ENCODE results near the gene TNK1. TPM values are rescaled to one million over a fixed set of nuclear protein-coding genes. Genes with fewer than 3 reads are reported as not detected.
"Not testable (repeated sequence)": the region's sequence is repeated elsewhere in the genome, so short reads cannot be mapped to it uniquely, and the experiment has no call there.

TNK1 gene
- total RNA-seq, 1 donor from 2014 or later = 0.22 TPM

DNA sequence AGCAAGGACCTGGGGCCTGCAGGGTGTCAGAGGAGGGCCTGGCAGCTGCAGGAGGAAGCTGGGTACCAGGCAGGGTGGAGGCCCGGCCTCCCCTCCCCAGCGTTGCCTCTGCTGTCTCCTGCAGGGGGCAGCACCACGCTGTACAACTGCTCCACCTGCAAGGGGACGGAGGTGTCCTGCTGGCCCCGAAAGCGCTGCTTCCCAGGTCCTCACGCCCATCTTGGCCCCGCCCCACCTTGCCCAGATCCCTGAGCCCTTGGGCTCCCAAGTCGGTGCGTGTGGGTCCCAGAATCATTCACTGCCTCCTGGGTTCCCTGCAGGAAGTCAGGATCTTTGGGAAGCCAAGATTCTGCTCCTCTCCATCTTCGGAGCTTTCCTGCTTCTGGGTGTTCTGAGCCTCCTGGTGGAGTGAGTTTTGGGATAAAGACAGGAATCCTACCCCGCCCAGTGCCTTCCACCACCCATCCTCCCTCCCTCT is 24.8 kb upstream of the TNK1 start:
- Mint-ChIP-seq H3K4me1 (ENCODE audit: low read depth) (peaks cover 32% of the 10 kb centered on the region), H3K27ac (ENCODE audit: unreplicated experiment) (no peak overlapping the region), H3K9me3 (ENCODE audit: low read depth) (no peaks in the 10 kb centered on the region), H3K4me3 (ENCODE audit: unreplicated experiment) (no peak overlapping the region), H3K27me3 (ENCODE audit: low read depth) (no peaks in the 10 kb centered on the region), H3K36me3 (ENCODE audit: low read depth) (no peaks in the 10 kb centered on the region)
- TF ChIP-seq, protein P1, sequence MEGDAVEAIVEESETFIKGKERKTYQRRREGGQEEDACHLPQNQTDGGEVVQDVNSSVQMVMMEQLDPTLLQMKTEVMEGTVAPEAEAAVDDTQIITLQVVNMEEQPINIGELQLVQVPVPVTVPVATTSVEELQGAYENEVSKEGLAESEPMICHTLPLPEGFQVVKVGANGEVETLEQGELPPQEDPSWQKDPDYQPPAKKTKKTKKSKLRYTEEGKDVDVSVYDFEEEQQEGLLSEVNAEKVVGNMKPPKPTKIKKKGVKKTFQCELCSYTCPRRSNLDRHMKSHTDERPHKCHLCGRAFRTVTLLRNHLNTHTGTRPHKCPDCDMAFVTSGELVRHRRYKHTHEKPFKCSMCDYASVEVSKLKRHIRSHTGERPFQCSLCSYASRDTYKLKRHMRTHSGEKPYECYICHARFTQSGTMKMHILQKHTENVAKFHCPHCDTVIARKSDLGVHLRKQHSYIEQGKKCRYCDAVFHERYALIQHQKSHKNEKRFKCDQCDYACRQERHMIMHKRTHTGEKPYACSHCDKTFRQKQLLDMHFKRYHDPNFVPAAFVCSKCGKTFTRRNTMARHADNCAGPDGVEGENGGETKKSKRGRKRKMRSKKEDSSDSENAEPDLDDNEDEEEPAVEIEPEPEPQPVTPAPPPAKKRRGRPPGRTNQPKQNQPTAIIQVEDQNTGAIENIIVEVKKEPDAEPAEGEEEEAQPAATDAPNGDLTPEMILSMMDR (IDR thresholded peaks at IDR 0.05) = peak; percentile 88
- DNase-seq (ENCODE audit: low spot score) = no peak

DNA sequence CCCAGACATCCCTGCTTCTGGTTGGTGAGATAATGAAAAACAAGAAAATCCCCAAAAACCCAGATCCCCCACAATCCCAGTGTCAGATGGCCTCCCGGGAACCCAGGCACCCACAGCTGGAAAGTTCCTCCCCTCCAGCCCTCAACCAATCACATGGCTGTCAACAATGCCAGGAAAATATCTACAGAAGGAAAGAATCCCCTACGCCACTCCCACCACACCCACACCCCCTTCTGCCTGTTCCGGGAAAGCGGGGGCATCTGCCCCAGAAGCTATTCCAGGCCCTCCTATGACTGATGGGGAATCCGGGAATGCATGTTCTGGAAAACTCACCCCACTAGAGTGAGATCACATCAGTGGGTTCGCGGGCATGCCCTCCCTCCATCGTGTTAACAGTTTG is 24.1 kb upstream of the TNK1 start:
- no peaks in the 10 kb centered on the region for H3K27me3 Mint-ChIP-seq (ENCODE audit: low read depth)
- no peaks in the 10 kb centered on the region for H3K9me3 Mint-ChIP-seq (ENCODE audit: low read depth)
- H3K4me3 Mint-ChIP-seq (ENCODE audit: unreplicated experiment) = no peak overlapping the region
- DNase-seq (ENCODE audit: low spot score) = no peak
- TF ChIP-seq, protein P1 (IDR thresholded peaks at IDR 0.05) = no peak
- H3K27ac Mint-ChIP-seq (ENCODE audit: unreplicated experiment) = no peak overlapping the region
- no peaks in the 10 kb centered on the region for H3K36me3 Mint-ChIP-seq (ENCODE audit: low read depth)
- peaks cover 32% of the 10 kb centered on the region for H3K4me1 Mint-ChIP-seq (ENCODE audit: low read depth)

DNA sequence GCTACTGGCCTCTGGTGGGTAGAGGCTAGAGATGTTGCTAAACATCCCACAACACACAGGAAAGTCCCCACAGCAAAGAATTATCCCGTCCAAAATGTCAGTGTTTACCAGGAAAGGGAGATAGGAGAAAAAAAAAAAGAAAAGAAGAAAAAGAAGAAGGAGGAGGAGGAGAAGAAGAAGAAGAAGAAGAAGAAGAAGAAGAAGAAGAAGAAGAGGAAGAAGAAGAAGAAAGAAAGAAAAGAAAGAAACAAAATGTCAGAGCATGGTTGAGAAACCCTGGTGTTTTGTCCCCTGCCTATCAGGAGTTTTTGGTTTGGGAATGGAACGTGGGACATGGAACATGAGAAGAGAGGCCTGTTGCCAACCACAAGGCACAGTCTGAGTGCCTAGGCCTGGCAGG is 23.5 kb upstream of the TNK1 start:
- H3K4me1 Mint-ChIP-seq (ENCODE audit: low read depth) = peaks cover 30% of the 10 kb centered on the region
- H3K27me3 Mint-ChIP-seq (ENCODE audit: low read depth) = no peaks in the 10 kb centered on the region
- DNase-seq (ENCODE audit: low spot score) = no peak
- no peak overlapping the region for H3K4me3 Mint-ChIP-seq (ENCODE audit: unreplicated experiment)
- no peaks in the 10 kb centered on the region for H3K9me3 Mint-ChIP-seq (ENCODE audit: low read depth)
- TF ChIP-seq, protein P1 (IDR thresholded peaks at IDR 0.05) = no peak
- no peaks in the 10 kb centered on the region for H3K36me3 Mint-ChIP-seq (ENCODE audit: low read depth)
- H3K27ac Mint-ChIP-seq (ENCODE audit: unreplicated experiment) = no peak overlapping the region

DNA sequence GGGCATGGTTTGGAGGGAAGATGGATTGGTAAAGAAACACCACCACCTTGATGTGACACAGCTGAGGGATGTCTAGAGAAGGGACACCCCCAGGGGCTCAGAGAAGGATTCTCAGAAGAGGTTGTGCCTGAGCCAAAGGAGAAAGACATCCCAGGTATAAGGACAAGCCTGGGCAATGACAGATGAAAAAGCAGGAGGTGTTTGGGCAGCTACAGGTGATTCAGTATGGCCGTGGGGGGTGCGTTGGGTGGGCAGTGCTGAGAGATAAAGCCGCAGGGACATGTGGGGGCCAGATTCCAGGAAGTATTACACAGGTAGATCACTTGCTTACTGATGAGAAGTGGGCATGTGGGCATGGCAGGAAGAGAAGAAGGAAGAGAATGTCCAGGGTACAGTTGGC is 19.0 kb upstream of the TNK1 start:
- Mint-ChIP-seq H3K9me3 (ENCODE audit: low read depth) (no peaks in the 10 kb centered on the region), H3K4me3 (ENCODE audit: unreplicated experiment) (no peak overlapping the region)

DNA sequence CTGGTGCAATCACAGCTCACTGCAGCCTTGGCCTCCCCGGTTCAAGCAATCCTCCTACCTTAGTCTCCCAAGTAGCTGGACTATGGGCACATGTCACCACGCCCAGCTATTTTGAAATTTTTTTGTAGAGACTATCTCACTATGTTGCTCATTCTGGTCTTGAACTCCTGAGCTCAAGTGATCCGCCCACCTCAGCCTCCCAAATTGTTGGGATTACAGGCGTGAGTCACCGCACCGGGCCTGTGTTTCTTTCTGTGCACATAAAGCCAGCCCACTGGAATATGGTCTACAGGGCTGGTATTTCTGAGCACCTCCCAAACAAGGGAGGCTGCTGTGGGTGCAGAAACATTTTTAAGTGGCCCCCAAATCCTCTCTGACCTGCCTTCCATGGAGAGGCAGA is 17.6 kb upstream of the TNK1 start:
- Mint-ChIP-seq H3K27ac (ENCODE audit: unreplicated experiment) (no peak overlapping the region), H3K4me1 (ENCODE audit: low read depth) (no peaks in the 10 kb centered on the region), H3K9me3 (ENCODE audit: low read depth) (no peaks in the 10 kb centered on the region), H3K27me3 (ENCODE audit: low read depth) (no peaks in the 10 kb centered on the region), H3K4me3 (ENCODE audit: unreplicated experiment) (no peak overlapping the region), H3K36me3 (ENCODE audit: low read depth) (peaks cover 2% of the 10 kb centered on the region)
- TF ChIP-seq, protein P1 (IDR thresholded peaks at IDR 0.05) = no peak
- DNase-seq (ENCODE audit: low spot score) = no peak

More for the DNA sequence above, 19.0 kb upstream of the TNK1 start:
- Mint-ChIP-seq H3K36me3 (ENCODE audit: low read depth) (no peaks in the 10 kb centered on the region), H3K27me3 (ENCODE audit: low read depth) (no peaks in the 10 kb centered on the region), H3K27ac (ENCODE audit: unreplicated experiment) (no peak overlapping the region), H3K4me1 (ENCODE audit: low read depth) (no peaks in the 10 kb centered on the region)
- TF ChIP-seq, protein P1 (IDR thresholded peaks at IDR 0.05) = no peak
- no peak for DNase-seq (ENCODE audit: low spot score)

DNA sequence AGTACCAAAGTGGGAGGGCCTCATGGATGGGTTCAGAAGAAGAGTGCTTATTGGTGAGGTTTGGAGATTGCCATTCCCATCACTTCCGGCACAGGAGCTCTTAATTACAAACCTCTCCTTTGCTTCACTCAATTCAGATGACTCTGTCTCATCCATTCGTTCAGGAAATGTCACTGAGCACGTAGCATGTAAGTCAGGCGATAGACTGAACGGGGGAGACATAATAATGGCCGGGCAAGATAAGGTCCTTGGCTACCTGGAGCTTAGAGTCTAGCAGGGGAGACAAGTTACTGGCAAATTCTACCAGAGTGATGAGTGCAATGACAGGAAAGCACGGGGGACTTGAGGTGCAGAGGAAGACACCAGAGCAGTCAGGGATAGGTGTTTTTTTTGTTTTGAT is 14.9 kb upstream of the TNK1 start:
- not testable (repeated sequence) for H3K9me3 Mint-ChIP-seq (ENCODE audit: low read depth); H3K27ac Mint-ChIP-seq (ENCODE audit: unreplicated experiment); H3K4me1 Mint-ChIP-seq (ENCODE audit: low read depth); DNase-seq (ENCODE audit: low spot score); H3K4me3 Mint-ChIP-seq (ENCODE audit: unreplicated experiment); H3K36me3 Mint-ChIP-seq (ENCODE audit: low read depth)
- H3K27me3 Mint-ChIP-seq (ENCODE audit: low read depth) = peaks cover 10% of the 10 kb centered on the region

Measured in chondrocyte (in vitro differentiated cells).